ENCODE measurements around the gene SECISBP2.

- no peak for TF ChIP-seq CTCF (conservative IDR thresholded peaks at IDR 0.05 in 1 of 2, IDR thresholded peaks at IDR 0.05 in 1 of 2; ENCODE audit: extremely low read depth in 1 of 2, insufficient read depth in 1 of 2, low read depth in 1 of 2, low read length in 2 of 2)
- no peak for TF ChIP-seq EZH2 (IDR thresholded peaks at IDR 0.05; ENCODE audit: borderline replicate concordance, low read length)
Observed at GRCh38 chr9:89353989-89354388, 35.7 kb downstream of the SECISBP2 start.
